HG03159 (cell line): ENCODE data around the gene GNPTG.

ENCODE experiments used
- ATAC-seq: cut with Tn5 transposase; IDR thresholded peaks from one replicate; pipeline ENCODE4 v1.9.1; 2021; ENCODE audit warnings: mild to moderate bottlenecking, moderate library complexity; ENCODE audit not compliant: unreplicated experiment

GNPTG gene

GRCh38 chr16:1367486-1368174 is 15.9 kb downstream of the GNPTG start:
- no peak for ATAC-seq

DNA sequence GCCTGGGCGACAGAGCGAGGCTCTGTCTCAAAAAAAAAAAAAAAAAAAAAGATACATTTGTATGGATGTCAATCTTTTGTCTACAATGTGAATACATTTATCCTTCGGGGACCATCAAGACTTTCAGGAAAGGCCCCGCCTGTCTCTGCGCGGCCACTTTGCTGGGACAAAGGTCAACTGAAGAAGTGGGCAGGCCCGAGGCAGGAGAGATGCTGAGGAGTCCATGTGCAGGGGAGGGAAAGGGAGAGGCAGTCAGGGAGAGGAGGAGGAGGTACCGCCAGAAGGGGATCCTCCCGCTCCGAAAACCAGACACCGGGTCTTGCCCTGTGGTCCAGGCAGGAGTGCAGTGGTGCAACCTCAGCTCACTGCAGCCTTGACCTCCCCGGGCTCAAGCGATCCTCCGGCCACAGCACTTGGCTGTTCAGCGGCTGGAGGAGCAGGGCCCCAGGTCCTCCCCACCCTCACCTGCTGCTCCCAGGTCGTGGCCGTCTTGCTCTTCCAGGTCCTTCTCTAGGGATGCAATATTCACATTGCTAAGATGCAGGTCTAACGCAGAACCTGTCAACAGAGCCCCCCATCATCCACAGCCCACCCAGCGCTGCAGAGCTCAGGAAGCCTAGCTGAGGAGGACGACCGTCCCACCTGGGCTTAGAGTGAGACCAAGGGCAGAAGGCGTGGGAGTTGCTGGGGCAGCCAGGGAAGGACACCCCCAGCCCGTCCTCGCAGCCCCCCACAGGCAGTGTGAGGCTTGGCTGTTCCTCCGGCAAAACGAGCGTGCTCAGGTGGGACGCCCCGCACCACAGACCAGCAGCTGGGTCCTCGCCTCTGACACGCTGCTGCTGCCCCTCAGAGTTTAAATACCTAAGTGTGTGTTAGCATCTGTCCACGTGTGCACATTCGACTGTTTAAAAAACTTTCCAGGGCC is 19.6 kb downstream of the GNPTG start:
- ATAC-seq: no peak

GRCh38 chr16:1372292-1372950 is 20.7 kb downstream of the GNPTG start:
- no peak for ATAC-seq

- ATAC-seq: no peak
Measured at GRCh38 chr16:1374418-1375297, 22.9 kb downstream of the GNPTG start.

DNA sequence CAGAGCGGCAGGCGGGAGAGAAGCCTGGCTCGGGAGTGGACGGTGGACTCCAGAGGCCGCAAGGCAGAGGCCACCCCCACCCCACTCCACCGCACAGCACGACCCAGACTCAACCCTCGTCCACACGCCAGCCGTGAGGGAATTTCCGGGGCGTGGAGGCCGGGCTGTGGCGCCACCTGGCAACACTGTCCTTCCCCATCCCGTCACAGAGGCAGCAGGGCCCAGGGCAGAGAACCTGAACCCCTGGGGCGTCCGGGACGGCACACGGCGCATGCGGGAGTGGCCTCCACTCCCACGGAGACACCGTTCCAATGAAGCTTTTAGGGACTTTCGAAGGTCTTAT is 23.5 kb downstream of the GNPTG start:
- no peak for ATAC-seq

- ATAC-seq: no peak
Measured at GRCh38 chr16:1375741-1376410, 24.1 kb downstream of the GNPTG start.

GRCh38 chr16:1377406-1378010 is 25.8 kb downstream of the GNPTG start:
- ATAC-seq: no peak

GRCh38 chr16:1378087-1378803 is 26.5 kb downstream of the GNPTG start:
- ATAC-seq: no peak

GRCh38 chr16:1378804-1379303 is 27.1 kb downstream of the GNPTG start:
- ATAC-seq: no peak

- ATAC-seq: no peak
Measured at GRCh38 chr16:1379304-1380076, 27.8 kb downstream of the GNPTG start.

- no peak for ATAC-seq
Measured at GRCh38 chr16:1380195-1380594, 28.5 kb downstream of the GNPTG start.

DNA sequence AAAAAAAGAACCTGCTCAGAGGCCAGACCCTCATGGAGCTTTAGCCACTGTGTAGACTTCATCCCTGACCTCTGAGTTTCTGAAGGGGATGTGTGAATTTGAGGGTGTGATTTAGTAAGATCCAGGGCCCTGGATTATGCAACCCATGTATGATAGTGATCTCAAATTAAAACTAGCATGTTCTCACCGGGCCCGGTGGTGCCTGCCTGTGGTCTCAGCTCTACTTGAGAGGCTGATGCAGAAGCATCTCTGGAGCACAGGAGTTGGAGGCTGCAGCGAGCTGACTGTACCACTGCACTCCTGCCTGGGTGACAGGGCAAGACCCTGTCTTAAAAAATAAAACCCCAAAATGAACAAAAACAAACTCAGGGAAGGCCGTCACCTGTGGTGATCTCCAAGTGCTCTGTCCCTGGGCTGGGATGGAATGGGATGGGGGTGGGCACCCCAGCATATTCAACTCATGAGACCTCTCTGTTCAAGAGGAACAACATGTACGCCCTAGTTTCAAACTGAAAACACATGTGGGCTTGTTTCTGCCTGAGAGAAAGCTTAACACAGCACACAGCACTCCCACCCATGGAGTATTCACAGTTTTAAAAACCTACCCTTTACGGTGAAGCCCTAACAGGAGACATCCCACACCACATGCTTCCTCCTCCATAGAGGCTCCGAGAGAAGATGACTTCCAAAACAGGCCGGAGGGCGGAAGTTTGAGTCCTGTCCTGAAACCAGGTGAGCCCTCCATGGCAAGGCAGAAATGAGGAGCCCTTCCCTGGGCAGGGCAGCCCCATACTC is 30.1 kb downstream of the GNPTG start:
- no peak for ATAC-seq

GRCh38 chr16:1383556-1383955 is 31.8 kb downstream of the GNPTG start:
- no peak for ATAC-seq

DNA sequence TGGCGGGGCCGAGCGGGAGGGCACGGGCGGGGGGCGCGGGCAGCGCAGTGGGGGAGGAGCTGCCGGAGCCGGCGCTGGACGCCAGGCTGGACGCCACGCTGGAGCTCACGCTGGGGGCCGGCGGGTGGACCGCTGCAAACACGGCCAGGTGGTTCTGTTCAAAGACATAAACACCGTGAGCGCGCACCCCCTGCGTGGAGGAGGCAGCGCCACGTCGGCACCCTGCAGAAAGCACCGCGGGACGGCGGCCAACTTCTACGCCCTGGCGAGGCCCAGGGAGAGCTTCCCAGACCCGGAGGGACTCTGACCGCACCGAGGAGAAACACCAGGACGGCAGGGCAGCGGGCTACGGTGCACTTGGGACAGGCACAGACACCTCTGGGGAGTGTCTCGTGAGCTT is 33.5 kb downstream of the GNPTG start:
- ATAC-seq: no peak

DNA sequence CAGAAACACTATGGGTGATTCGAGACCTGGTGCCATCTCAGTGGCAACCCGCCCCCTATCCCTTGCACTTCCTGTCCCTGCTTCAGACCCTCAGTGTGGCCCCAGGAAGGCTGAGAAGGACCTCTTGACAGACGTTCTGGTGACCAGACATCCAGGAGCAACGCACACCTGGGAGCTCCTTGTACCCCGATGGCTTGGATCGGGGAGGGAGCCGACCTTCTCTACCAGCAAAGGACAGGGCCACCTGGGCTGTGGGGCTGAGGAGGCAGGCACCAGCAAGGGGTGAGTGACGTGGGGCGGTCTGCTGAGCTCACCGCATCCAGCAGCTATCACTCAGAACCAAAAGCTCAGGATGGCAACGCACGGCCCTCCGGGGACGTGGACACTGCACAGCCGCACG is 35.6 kb downstream of the GNPTG start:
- no peak for ATAC-seq

DNA sequence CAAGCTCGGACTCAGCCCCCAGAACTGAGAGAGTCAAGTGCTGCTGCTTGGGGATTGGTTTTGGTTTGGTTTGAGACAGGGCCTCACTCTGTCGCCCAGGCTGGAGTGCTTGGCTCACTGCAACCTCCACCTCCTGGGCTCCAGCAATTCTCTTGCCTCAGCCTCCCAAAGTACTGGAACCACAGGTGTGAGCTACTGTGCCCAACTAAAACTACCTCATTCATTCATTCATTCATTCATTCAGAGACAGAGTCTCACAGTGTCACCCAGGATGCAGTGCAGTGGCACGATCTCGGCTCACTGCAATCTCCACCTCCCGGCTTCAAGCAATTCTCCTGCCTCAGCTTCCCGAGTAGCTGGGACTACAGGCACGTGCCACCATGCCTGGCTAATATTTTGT is 38.0 kb downstream of the GNPTG start:
- no peak for ATAC-seq

GRCh38 chr16:1390239-1390779 is 38.6 kb downstream of the GNPTG start:
- no peak for ATAC-seq
